Gastrocnemius medialis (tissue), 4 donors: ENCODE measurements around the gene ZWILCH.

ENCODE experiments used
- CTCF ChIP-seq, 5 experiments: fragments of 450-650 bp in 3 of 5; fragments of 200-600 bp in 2 of 5; sonication (generic) in 2 of 5; IDR thresholded peaks in 4 of 5; conservative IDR thresholded peaks in 1 of 5; 1 replicate in 4 of 5; 2 replicates in 1 of 5; pipeline ENCODE4 v1.5.1; 2016 to 2019; ENCODE audit warnings: antibody characterized with exemption in 5 of 5, mild to moderate bottlenecking in 3 of 5, moderate library complexity in 3 of 5
- POLR2A ChIP-seq, 2 donors: fragments of 450-650 bp; IDR thresholded peaks; one replicate each; pipeline ENCODE4 v1.6.1; 2017; ENCODE audit warnings: antibody characterized with exemption in 2 of 2, mild to moderate bottlenecking in 2 of 2, moderate library complexity in 2 of 2

GRCh38 chr15:66570842-66571478, 65.8 kb downstream of the ZWILCH start:
- TF ChIP-seq CTCF (IDR thresholded peaks at IDR 0.05 in 4 of 5, conservative IDR thresholded peaks at IDR 0.05 in 1 of 5) (no peak), POLR2A (IDR thresholded peaks at IDR 0.05) (no peak)
